SW 1271 (cell line): ENCODE results near the gene LGR5.

ENCODE experiments used
- DNase-seq, 2 experiments: peaks; one replicate each; lab custom pipeline; 2025; lab: John Stamatoyannopoulos, UW

LGR5 gene

DNA sequence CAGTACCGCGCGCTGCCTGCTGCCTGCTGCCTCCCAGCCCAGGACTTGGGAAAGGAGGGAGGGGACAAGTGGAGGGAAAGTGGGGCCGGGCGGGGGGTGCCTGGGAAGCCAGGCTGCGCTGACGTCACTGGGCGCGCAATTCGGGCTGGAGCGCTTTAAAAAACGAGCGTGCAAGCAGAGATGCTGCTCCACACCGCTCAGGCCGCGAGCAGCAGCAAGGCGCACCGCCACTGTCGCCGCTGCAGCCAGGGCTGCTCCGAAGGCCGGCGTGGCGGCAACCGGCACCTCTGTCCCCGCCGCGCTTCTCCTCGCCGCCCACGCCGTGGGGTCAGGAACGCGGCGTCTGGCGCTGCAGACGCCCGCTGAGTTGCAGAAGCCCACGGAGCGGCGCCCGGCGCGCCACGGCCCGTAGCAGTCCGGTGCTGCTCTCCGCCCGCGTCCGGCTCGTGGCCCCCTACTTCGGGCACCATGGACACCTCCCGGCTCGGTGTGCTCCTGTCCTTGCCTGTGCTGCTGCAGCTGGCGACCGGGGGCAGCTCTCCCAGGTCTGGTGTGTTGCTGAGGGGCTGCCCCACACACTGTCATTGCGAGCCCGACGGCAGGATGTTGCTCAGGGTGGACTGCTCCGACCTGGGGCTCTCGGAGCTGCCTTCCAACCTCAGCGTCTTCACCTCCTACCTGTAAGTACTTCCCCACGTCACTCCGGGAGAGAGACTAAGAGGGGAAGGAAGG is at the start of gene LGR5:
TSS of gene LGR5 (plus strand) at position 186 of the 732 bp plus-strand sequence. CDS start at position 469, 283 bp downstream.
- DNase-seq, result no peak

DNA sequence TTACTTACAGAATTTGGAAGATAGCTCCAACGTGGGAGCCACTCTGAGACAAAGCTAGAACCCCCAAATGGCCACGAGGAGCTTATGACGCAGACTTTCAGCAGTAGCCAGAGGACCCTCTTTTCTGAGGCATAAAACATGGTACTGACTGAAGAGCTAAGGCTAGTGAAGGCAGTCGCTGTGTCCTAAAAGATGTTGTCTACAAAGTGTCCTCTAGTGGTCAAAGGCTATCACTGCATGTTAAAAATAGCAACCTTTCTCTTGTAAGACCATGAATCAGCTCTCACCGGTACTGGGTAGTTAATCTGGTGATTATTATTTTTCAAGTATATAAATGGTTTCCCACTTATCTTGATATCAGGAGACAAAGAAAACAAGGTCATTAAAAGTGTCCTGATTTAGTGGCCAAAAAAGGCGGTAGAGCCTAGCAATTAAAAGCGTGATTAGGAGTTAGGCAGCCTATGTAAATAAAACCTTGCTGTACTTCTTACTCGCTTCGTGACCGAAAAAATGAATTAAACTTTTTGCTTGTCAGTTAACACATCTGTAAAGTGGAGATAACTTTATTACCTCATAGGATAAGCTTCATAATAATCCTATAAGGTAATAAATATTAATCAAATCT is 47.0 kb upstream of the LGR5 start:
- peak; percentile 24 to 74 for DNase-seq

- no peak for DNase-seq
Observed at GRCh38 chr12:71393625-71394024, 46.0 kb upstream of the LGR5 start.

- DNase-seq, result peak in 1 of 2 experiments; percentile 37
Observed at GRCh38 chr12:71397433-71397954, 42.1 kb upstream of the LGR5 start.

DNA sequence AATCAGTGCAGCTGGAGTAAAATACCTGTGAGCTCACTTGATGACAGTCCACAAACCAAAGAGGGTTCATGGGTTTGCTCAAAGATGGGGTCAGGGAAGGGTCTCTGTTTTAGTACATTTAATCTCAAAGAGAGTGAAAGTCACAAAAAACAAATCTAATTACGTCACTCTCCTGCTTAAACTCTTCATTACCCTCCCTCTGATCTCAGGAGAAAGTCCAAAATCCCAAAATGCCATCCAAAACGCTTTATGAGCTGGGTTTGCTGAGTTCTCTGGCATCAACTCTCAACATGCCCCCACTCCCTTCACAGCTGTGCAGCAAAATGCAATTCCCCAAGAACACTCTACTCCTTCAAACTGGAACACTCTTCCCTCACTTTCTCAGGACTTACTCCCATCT is 40.4 kb upstream of the LGR5 start:
- no peak for DNase-seq

DNA sequence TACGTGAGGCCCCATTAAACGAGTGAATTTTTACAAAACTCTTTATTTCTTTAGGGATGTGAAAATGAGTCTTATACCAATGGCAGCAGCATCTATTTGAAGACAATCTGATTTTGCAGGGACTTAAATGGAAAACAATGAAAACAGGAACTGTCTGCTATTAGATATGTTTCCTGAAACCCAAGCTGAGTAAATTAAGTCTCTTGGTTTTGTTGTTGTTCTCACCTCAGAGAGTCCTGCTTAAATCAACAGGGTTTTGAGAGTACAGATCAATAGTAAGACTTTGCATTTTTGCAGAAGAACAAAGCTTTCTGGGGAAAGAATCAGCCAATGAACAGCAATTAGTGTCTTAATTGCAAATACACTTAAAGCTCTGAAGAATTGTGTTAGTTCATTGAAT is 39.1 kb upstream of the LGR5 start:
- DNase-seq, result no peak

DNA sequence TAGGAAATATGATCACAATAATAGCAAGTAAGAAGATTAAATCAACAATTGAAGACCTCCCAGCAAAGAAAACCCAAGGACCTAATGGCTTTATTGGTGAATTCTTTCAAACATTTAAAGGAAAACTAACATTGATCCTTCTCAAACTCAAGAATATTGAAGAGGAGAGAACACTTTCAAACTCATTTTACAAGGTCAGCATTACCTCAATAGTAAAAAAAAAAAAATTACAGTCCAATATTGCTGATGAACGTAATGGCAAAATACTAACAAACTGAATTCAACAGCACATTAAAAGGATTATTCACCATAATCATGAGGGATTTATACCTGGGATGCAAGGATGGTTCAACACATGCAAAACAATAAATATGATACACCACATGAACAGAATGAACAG is 33.7 kb upstream of the LGR5 start:
- no peak for DNase-seq

- DNase-seq, result no peak
Observed at GRCh38 chr12:71407732-71408131, 31.9 kb upstream of the LGR5 start.

DNA sequence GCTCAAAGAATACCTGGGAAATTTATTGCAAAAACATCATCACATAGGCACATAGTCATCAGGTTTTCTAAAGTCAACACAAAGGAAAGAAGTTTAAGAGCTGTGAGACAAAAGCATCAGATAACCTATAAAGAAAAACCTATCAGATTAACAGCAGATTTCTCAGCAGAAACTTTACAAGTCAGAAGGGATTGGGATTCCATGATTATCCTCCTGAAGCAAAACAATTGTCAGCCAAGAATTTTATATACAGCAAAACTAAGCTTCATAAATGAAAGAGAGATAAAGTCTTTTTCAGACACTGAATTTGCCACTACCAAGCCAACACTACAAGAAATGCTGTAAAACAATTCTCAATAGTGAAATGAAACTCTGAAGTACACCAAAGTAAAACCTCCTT is 28.8 kb upstream of the LGR5 start:
- DNase-seq, result no peak

GRCh38 chr12:71411635-71412034 is 28.0 kb upstream of the LGR5 start:
- no peak for DNase-seq

DNA sequence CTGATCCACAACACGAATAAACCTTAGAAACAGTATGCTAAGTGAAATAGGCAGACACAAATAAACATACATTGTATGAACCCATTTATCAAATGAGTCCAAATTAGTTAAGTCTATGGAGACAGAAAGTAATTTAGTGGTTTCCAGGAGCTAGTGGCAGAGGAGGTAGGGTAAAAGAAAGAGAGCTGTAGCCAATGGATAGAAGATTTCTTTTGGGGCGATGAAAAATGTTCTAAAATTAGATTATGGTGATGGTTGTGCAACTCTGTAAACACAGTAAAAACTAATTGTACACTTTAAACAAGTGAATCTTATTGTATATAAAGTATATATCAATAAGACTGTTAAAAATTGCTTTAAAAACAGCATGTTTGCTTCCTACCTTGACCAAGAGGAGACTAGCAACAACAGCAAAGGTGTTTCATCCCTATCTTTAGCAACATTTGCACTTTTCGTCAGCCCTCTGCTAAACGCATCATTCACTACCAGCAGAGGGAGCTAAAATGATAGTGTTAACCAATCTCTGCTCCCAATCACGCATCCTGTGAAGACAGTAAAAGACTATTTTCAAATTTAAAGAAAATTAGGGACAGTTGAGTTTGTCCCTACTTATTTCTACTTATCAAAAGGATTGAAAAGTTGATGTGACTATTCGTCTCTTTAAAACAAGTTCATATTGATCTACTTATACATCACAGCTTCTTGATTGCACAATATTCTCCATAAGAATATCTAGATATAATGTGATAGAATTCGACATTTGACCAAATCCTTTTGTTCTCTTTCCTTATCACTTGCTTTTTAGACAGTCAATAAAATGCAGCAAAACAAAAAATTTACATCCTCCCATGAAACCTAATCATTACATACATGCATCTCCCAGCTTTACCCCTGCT is 24.0 kb upstream of the LGR5 start:
- peak in 1 of 2 experiments; percentile 41 for DNase-seq

- DNase-seq, result no peak
Observed at GRCh38 chr12:71417181-71417580, 22.4 kb upstream of the LGR5 start.

GRCh38 chr12:71420775-71421406 is 18.7 kb upstream of the LGR5 start:
- no peak for DNase-seq

GRCh38 chr12:71425568-71426299 is 13.9 kb upstream of the LGR5 start:
- no peak for DNase-seq

DNA sequence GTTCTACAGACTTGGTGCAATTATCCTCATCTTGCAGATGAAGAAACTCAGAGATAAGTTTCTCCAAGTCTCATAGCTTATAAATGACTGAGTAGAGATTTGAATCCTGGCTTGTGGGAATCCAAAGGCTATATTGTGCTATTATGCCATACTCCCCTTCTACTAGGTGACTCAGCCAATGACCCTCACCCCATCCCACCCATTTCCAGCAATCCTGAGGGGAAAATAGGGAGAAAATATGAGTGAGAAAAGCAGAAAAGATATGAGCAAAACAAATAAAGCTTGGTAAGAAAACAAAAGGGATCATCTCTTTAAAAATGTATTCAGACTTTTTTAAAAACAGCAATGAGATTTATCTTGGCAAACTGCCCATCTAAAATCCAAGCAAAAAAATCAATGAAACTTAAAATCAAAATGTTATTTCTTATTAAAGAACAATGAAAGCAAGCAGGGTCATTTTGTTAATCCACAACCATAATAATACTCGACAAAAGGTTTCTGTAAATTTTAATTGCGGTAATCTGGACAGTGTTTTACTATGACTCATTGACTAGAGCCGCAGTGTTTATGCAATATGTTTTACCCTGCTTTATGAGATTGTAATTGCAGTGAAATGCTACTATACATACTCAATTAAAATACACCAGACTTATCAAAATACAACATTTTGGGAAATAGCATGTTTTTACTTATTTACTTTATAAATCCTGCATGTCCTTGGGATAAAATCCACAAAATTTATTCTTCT is 13.1 kb upstream of the LGR5 start:
- DNase-seq, result no peak

GRCh38 chr12:71430756-71431155 is 8.8 kb upstream of the LGR5 start:
- no peak for DNase-seq

- DNase-seq, result no peak
Observed at GRCh38 chr12:71431991-71432390, 7.6 kb upstream of the LGR5 start.

DNA sequence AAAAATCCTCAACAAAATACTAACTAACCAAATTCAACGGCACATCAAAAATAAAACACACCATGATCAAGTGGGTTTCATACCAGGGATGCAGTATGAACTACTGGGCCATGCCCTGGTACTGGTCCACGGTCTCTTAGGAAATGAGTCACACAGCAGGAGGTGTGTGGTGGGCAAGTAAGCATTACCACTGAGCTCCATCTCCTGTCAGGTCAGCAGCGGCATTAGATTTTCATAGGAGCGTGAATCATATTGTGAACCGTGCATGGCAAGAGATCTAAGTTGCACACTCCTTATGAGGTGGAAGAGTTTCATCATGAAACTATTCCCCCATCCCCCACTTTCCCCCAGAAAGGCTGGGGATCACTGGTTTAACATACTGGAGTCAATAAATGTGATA is 6.7 kb upstream of the LGR5 start:
- DNase-seq, result no peak

GRCh38 chr12:71436696-71437095 is 2.9 kb upstream of the LGR5 start:
- no peak for DNase-seq

- DNase-seq, result no peak
Observed at GRCh38 chr12:71438670-71439361, 782 bp upstream of the LGR5 start.
